HEK293T (cell line): ENCODE data around the gene MBOAT1.

ENCODE experiments used
- BHLHE40 ChIP-seq: fragments of 450-650 bp; IDR thresholded peaks from 2 replicates; pipeline ENCODE4 v1.6.1; 2016; ENCODE audit warnings: mild to moderate bottlenecking, moderate library complexity, borderline replicate concordance
- CTBP1 ChIP-seq: fragments of 450-650 bp; IDR thresholded peaks from 2 replicates; pipeline ENCODE4 v1.6.1; 2016; ENCODE audit warnings: borderline replicate concordance
- ELF4 ChIP-seq: fragments of 450-650 bp; IDR thresholded peaks from 2 replicates; pipeline ENCODE4 v1.6.1; 2017; ENCODE audit warnings: antibody characterized with exemption
- FOXA1 ChIP-seq: fragments of 450-650 bp; IDR thresholded peaks from 2 replicates; pipeline ENCODE4 v1.6.1; 2016; ENCODE audit warnings: mild to moderate bottlenecking
- FOXK2 ChIP-seq: fragments of 450-650 bp; IDR thresholded peaks from 2 replicates; pipeline ENCODE4 v1.6.1; 2016; ENCODE audit warnings: mild to moderate bottlenecking
- FOXM1 ChIP-seq: fragments of 450-650 bp; IDR thresholded peaks from 2 replicates; pipeline ENCODE4 v1.6.1; 2017; ENCODE audit warnings: mild to moderate bottlenecking, borderline replicate concordance
- SP1 ChIP-seq: fragments of 450-650 bp; IDR thresholded peaks from 2 replicates; pipeline ENCODE4 v1.6.1; 2017
- TARDBP ChIP-seq: fragments of 450-650 bp; IDR thresholded peaks from 2 replicates; pipeline ENCODE4 v1.6.1; 2016
- ZNF384 ChIP-seq: fragments of 450-650 bp; IDR thresholded peaks from 2 replicates; pipeline ENCODE4 v1.6.1; 2016

GRCh38 chr6:20104696-20105095 is 107.6 kb downstream of the MBOAT1 start:
- no peak for TF ChIP-seq FOXK2
- TF ChIP-seq SP1 = no peak
- TF ChIP-seq FOXM1 = no peak
- TF ChIP-seq CTBP1 = no peak
- no peak for TF ChIP-seq BHLHE40
- no peak for TF ChIP-seq ELF4
- no peak for TF ChIP-seq ZNF384
- TF ChIP-seq TARDBP = no peak
- no peak for TF ChIP-seq FOXA1
